Measurements from ENCODE around the gene SH3TC1. TPM values are rescaled to one million over a fixed set of nuclear protein-coding genes. Genes with fewer than 3 reads are reported as not detected.

The SH3TC1 gene
- polyA plus RNA-seq, 3 donors: 36.9 to 85.7 (median 41.9) TPM

DNA sequence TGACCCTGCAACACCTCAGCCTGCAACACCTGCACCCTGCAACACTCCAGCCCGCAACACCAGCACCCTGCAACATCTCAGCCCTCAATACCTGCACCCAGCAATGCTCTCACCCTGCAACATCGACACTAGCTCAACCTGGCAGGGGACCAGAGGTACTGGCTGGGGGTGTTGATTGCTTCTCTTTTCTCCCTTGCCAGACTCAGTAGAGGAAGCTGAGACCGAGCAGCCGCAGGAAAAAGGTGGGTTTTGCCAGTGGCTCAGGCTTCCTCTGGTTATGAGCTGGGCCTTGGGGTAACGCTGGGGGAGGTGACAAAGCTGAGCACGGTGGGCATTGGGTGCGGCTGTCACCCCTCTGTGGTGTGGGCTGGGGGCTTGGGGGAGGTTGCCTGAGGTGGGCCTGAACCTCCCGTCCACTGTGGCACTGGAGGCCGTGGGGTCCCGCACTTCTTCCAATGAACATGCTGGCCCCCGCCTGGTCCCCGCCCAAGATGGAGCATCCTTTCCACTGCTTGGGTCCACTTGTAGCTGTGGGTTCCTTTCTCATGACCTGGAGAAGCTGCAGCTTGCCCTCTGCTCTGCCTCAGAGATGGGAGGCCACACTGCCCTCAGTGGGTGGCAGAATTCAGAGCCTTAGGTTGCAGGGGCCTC lies 26.0 kb downstream of the SH3TC1 start:
- no peak for DNase-seq
- H3K27me3 Mint-ChIP-seq (ENCODE audit: low read depth in 3 of 3): peaks cover 0 to 7% (median 2%) of the 10 kb centered on the region in 3 donors
- Histone ChIP-seq H3K4me2 (replicated peaks; ENCODE audit: extremely low read depth, low read length, poor library complexity, severe bottlenecking) (no peak overlapping the region), H3K79me2 (ENCODE audit: insufficient read depth, low read length) (peaks cover 24% of the 10 kb centered on the region), H2AFZ (ENCODE audit: insufficient read depth, low read depth, low read length, poor library complexity, severe bottlenecking) (no peak overlapping the region), H3K4me3 (replicated peaks in 1 of 3; ENCODE audit: low read depth in 2 of 3, low read length in 3 of 3) (no peak overlapping the region), H3K27ac (ENCODE audit: low read depth in 1 of 2, low read length in 2 of 2) (no peak overlapping the region), H4K20me1 (ENCODE audit: insufficient read depth, low read length) (peaks cover 93% of the 10 kb centered on the region), H3K9me3 (replicated peaks in 1 of 2; ENCODE audit: control insufficient read depth in 1 of 2, insufficient read depth in 1 of 2, low read length in 2 of 2) (no peaks in the 10 kb centered on the region), H3K36me3 (replicated peaks in 1 of 2; ENCODE audit: control insufficient read depth in 1 of 2, insufficient read depth in 2 of 2, low read length in 2 of 2) (peaks cover 71 to 74% of the 10 kb centered on the region in 2 donors), H3K27me3 (ENCODE audit: control insufficient read depth in 2 of 2, insufficient read depth in 2 of 2, low read length in 2 of 2) (no peaks in the 10 kb centered on the region), H3K4me1 (ENCODE audit: control insufficient read depth in 1 of 2, insufficient read depth in 2 of 2, low read length in 2 of 2) (peaks cover 68 to 78% of the 10 kb centered on the region in 2 donors), H3K9ac (ENCODE audit: insufficient read depth, low read length, poor library complexity, severe bottlenecking) (no peak overlapping the region)
- H3K27ac Mint-ChIP-seq: peak overlapping the region in 1 of 7 donors; percentile 16
- TF ChIP-seq, protein P1, sequence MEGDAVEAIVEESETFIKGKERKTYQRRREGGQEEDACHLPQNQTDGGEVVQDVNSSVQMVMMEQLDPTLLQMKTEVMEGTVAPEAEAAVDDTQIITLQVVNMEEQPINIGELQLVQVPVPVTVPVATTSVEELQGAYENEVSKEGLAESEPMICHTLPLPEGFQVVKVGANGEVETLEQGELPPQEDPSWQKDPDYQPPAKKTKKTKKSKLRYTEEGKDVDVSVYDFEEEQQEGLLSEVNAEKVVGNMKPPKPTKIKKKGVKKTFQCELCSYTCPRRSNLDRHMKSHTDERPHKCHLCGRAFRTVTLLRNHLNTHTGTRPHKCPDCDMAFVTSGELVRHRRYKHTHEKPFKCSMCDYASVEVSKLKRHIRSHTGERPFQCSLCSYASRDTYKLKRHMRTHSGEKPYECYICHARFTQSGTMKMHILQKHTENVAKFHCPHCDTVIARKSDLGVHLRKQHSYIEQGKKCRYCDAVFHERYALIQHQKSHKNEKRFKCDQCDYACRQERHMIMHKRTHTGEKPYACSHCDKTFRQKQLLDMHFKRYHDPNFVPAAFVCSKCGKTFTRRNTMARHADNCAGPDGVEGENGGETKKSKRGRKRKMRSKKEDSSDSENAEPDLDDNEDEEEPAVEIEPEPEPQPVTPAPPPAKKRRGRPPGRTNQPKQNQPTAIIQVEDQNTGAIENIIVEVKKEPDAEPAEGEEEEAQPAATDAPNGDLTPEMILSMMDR (IDR thresholded peaks at IDR 0.05): no peak
- peaks cover 60 to 82% of the 10 kb centered on the region in 2 donors for H3K36me3 Mint-ChIP-seq
- H3K9me3 Mint-ChIP-seq: peaks cover 0 to 1% (median 0%) of the 10 kb centered on the region in 7 donors
- H3K4me3 Mint-ChIP-seq: no peak overlapping the region
- H3K4me1 Mint-ChIP-seq: peaks cover 66% of the 10 kb centered on the region
- 10% methylated on average over 8 of the region's 12 CpGs for WGBS (ENCODE audit: insufficient coverage)
- intact Hi-C loops (cut with micrococcal nuclease): loop anchor here (5.0 kb wide), 2 partner anchors 48 to 53 kb away; no protein-coding TSS in a partner anchor

DNA sequence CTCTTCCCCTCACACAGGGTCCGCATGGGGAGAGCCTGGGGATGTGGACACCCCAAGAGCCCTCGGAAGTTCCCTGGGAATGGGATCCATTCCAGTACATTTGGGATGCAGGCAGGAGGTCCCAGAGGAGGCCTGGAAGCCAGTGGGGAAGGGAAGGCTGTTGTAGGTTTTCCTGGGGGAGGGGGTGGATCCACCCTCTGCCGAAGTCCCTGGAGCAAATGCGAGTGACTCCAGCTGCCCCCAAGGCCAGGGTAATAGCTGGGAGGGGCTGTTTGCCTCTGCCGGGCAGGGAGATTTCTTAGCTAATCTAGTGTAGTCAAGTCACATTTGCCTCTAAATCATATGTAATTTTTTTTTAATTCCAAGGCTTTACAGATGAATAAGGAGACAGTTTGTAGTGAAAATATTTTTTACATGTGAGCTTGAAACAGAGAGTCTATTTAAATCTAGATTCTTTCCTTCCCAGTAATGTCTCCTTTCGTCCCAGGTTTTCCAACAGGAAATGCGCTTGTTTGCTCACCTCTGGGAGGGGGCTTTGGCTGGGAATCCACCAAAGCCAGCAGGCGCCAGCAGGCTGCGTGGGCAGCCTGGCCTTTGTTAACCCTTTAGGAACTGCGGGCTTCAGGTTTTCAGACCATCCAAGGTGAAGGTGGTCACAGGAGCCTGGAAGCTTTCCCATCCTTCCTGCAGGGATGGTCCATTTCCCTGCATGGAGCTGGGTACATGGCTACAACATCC lies 26.8 kb downstream of the SH3TC1 start:
- intact Hi-C loops (cut with micrococcal nuclease): no loop called here
- H2AFZ ChIP-seq (ENCODE audit: insufficient read depth, low read depth, low read length, poor library complexity, severe bottlenecking): no peak overlapping the region
- 84% methylated on average over 5 of the region's 10 CpGs for WGBS (ENCODE audit: insufficient coverage)
- H3K4me3 ChIP-seq (replicated peaks in 1 of 3; ENCODE audit: low read depth in 2 of 3, low read length in 3 of 3): no peak overlapping the region
- H3K79me2 ChIP-seq (ENCODE audit: insufficient read depth, low read length): peaks cover 24% of the 10 kb centered on the region
- peaks cover 64 to 70% of the 10 kb centered on the region in 2 donors for H3K36me3 ChIP-seq (replicated peaks in 1 of 2; ENCODE audit: control insufficient read depth in 1 of 2, insufficient read depth in 2 of 2, low read length in 2 of 2)
- peaks cover 61 to 70% of the 10 kb centered on the region in 2 donors for H3K4me1 ChIP-seq (ENCODE audit: control insufficient read depth in 1 of 2, insufficient read depth in 2 of 2, low read length in 2 of 2)
- H3K36me3 Mint-ChIP-seq: peaks cover 57 to 74% of the 10 kb centered on the region in 2 donors
- H3K27me3 ChIP-seq (ENCODE audit: control insufficient read depth in 2 of 2, insufficient read depth in 2 of 2, low read length in 2 of 2): no peaks in the 10 kb centered on the region
- H3K27ac ChIP-seq (ENCODE audit: low read depth in 1 of 2, low read length in 2 of 2): no peak overlapping the region
- peaks cover 0 to 7% (median 2%) of the 10 kb centered on the region in 3 donors for H3K27me3 Mint-ChIP-seq (ENCODE audit: low read depth in 3 of 3)
- peaks cover 0 to 1% (median 0%) of the 10 kb centered on the region in 7 donors for H3K9me3 Mint-ChIP-seq
- no peak overlapping the region for H3K4me3 Mint-ChIP-seq
- H3K4me1 Mint-ChIP-seq: peaks cover 62% of the 10 kb centered on the region
- H3K9me3 ChIP-seq (replicated peaks in 1 of 2; ENCODE audit: control insufficient read depth in 1 of 2, insufficient read depth in 1 of 2, low read length in 2 of 2): no peaks in the 10 kb centered on the region
- TF ChIP-seq, protein P1 (IDR thresholded peaks at IDR 0.05): no peak
- no peak overlapping the region for H3K9ac ChIP-seq (ENCODE audit: insufficient read depth, low read length, poor library complexity, severe bottlenecking)
- H4K20me1 ChIP-seq (ENCODE audit: insufficient read depth, low read length): peaks cover 93% of the 10 kb centered on the region
- H3K27ac Mint-ChIP-seq: no peak overlapping the region
- H3K4me2 ChIP-seq (replicated peaks; ENCODE audit: extremely low read depth, low read length, poor library complexity, severe bottlenecking): no peak overlapping the region
- no peak for DNase-seq

All from CD14-positive monocyte (primary cell).